Naive thymus-derived CD8-positive, alpha-beta T cell (primary cell): ENCODE measurements around the gene CARD9. TPM values are rescaled to one million over a fixed set of nuclear protein-coding genes. Genes with fewer than 3 reads are reported as not detected.
A peak's percentile ranks its signal among the peaks of the same experiment; 100 is the strongest.

ENCODE experiments used
- ATAC-seq, 2 donors: fragments of 150-1000 bp; cut with Tn5 transposase in 1 of 2; sonication (Bioruptor Pico), chemical (Tn5 transposase) in 1 of 2; 1 replicate in 1 of 2; 2 replicates in 1 of 2; pipeline ENCODE4 v1.10.0; 2021; ENCODE audit warnings: mild to moderate bottlenecking in 2 of 2, moderate library complexity in 2 of 2
- POLR2A ChIA-PET: fragments of 350-600 bp; sonication (Branson Sonifier 250); formaldehyde crosslinking; loops from one replicate; lab custom pipeline; 2021; ENCODE audit warnings: antibody characterized with exemption; lab: Charles Lee
- DNase-seq, 10 donors: peaks; one replicate each; pipeline versions ENCODE4 v3.0.0 to v3.0.0-alpha.2; 2020 to 2022
- H3K27ac Mint-ChIP-seq, 10 donors: one replicate each; pipeline ENCODE4 v1.8.0; 2020 to 2022; ENCODE audit warnings: mild to moderate bottlenecking in 10 of 10, mixed read lengths in 10 of 10, moderate library complexity in 4 of 10, inconsistent platforms in 1 of 10
- H3K27me3 Mint-ChIP-seq, 5 donors: one replicate each; pipeline ENCODE4 v1.8.0; 2021 to 2022; ENCODE audit warnings: mixed read lengths in 5 of 5
- H3K36me3 Mint-ChIP-seq, 3 donors: one replicate each; pipeline ENCODE4 v1.8.0; 2020 to 2022; ENCODE audit warnings: mixed read lengths in 3 of 3, mild to moderate bottlenecking in 2 of 3, inconsistent platforms in 1 of 3
- H3K4me1 Mint-ChIP-seq, 4 donors: one replicate each; pipeline ENCODE4 v1.8.0; 2021 to 2022; ENCODE audit warnings: mixed read lengths in 4 of 4
- H3K4me3 Mint-ChIP-seq, 10 donors: one replicate each; pipeline ENCODE4 v1.8.0; 2020 to 2022; ENCODE audit warnings: mild to moderate bottlenecking in 10 of 10, mixed read lengths in 10 of 10, moderate library complexity in 6 of 10, inconsistent platforms in 1 of 10
- H3K9me3 Mint-ChIP-seq, 9 donors: one replicate each; pipeline ENCODE4 v1.8.0; 2020 to 2022; ENCODE audit warnings: mixed read lengths in 9 of 9, mild to moderate bottlenecking in 3 of 9, inconsistent platforms in 1 of 9, moderate library complexity in 1 of 9
- polyA plus RNA-seq, 3 donors: library from polyadenylated mRNA; unstranded; fragments of 300-500 nt; fragmentation: Illumina TruSeq; gene quantifications; one replicate each; pipeline ENCODE4 v1.2.3, GENCODE V29; 2021
- total RNA-seq, 8 experiments: library from RNA in 2 of 8; stranded (reverse) in 2 of 8; gene quantifications; one replicate each; pipeline ENCODE4 v1.2.3 and lab custom pipeline; 2021 to 2026

Gene CARD9
- total and polyA plus RNA-seq, 5 experiments from 2014 or later = 0.08 to 0.85 (median 0.21) TPM

DNA sequence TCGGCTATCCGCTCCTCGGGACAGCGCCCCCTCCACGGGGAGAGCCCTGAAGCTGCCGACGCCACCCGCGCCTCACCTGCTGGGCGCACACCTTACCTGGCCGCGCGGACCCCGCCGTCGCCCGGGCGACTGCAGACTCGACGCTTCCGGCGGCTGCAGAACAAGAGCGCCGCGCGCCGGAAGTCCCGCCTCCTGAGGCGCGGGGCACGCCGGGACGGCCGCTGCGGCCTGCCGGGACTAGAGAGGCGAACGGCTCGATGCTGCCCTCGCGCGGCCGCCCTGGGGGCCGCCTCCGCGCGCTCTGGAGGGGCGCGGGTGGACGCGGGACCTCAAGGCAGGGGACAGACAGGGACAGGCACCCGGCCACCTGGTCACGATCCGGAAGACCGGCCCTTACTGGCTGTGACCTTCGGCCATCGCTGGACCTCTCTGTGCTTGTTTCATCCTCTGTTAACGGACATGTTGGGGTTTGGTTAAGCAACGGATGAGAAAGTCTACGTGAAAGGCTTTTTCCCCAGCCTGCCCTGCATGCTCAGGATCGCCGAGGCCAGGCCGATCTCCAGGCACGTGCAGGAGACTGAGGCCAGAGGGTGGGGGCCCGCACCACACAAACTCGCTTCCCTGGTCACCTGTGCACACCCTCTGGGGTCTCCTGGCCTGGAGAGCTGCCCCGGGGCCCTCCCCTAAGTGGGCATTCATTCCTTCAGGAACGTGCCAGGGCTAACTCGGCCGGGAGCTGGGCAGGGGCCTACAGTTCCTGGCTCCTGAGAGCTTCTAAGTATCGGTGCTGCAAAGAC lies 26.8 kb upstream of the CARD9 start, which contains the start of gene SNAPC4:
SNAPC4 (minus strand) TSS at position 133 of the 797 bp plus-strand sequence. CDS start 1,742 bp downstream, outside the sequence.
- Mint-ChIP-seq H3K9me3 (no peaks in the 10 kb centered on the region), H3K36me3 (peaks cover 0 to 23% (median 3%) of the 10 kb centered on the region in 3 donors), H3K4me1 (peaks cover 27 to 58% (median 45%) of the 10 kb centered on the region in 4 donors), H3K4me3 (peak within 1 kb of the TSS; percentile 75 to 91 (median 82)), H3K27ac (peak within 1 kb of the TSS in 9 of 10 donors; percentile 27 to 89 (median 73)), H3K27me3 (no peaks in the 10 kb centered on the region)
- POLR2A ChIA-PET = interaction anchor here (0.6 to 5.7 kb wide), 6 partner anchors 9 to 80 kb away, joined by 3 to 34 read pairs (median 3); partner anchors contain the start of genes DNLZ, ENTR1 and PMPCA
- ATAC-seq (peak; percentile 68 to 74), DNase-seq (peak; percentile 76 to 93 (median 84))

DNA sequence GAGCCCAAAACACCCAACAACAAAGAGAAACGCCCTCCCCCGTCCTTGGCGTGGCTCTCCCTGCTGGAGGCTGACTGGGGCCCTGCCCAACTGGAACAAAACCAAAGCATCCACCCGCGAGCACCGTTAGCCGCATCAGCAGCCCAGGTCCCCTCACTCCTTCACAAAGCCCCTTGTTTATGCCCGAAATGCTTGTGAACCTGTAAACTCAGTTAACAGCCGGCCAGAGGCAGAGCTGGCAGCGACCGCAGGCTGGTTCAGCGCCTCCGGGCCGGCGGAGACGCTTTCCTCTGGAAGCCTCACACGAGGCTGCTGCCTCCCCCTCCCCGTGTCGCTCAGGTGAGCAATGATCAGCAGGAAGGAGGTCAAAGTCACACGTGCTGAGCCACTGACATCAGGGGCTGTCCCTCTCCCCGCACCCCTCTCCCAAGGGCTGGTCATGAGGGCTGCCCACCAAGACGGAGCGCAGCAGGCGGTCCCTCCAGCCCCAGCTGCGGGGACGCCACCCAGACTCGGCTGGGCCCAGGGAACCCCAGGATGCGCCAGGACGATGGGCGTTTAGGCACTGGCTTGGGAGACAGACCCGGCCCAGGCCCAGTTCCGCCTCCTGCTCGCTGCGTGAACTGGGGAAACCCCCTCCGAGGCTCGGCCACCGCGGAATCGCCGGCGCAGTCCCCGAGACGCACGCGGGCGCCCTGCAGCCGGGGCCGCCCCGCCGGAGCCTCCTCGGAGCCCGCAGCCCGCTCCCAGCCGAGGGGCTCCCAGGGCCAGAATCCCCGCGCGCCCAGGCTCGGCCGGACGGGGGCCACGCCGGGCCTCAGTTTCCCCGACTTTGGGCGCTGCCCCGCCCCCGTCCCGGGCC lies 25.9 kb upstream of the CARD9 start:
- ATAC-seq = peak in 1 of 2 donors; percentile 12
- POLR2A ChIA-PET = interaction anchor here (1.1 to 5.7 kb wide), 3 partner anchors 10 to 36 kb away, joined by 3 to 34 read pairs (median 25); partner anchors contain the start of genes DNLZ, ENTR1 and PMPCA
- Mint-ChIP-seq H3K36me3 (peaks cover 0 to 24% (median 3%) of the 10 kb centered on the region in 3 donors), H3K27me3 (no peaks in the 10 kb centered on the region), H3K27ac (peak overlapping the region in 9 of 10 donors; percentile 27 to 89 (median 73)), H3K4me3 (peak overlapping the region; percentile 75 to 91 (median 82)), H3K4me1 (peaks cover 19 to 50% (median 36%) of the 10 kb centered on the region in 4 donors), H3K9me3 (no peaks in the 10 kb centered on the region)
- DNase-seq = peak in 4 of 10 donors; percentile 7 to 34 (median 16)

DNA sequence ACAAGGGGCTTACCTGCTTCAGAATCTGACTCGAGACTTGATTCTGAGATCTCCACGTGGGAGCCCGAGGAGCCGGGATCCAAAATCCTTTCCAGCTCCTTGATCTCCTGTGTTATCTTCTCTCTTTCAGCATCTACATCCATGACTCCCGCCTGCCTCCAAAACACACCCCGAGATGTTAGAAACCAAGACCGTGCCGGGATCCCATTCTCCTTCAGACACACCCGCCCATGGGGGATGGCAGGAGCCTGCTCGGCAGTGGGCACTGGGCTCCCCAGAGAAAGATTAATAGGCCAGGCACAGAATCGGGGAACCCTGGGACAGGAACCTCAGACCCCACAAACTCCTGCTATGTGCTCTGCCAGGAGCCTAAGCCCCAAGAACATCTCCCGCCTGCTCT lies 24.8 kb upstream of the CARD9 start:
- H3K4me3 Mint-ChIP-seq = peak overlapping the region; percentile 39 to 91 (median 80)
- no peak for ATAC-seq
- H3K27me3 Mint-ChIP-seq = no peaks in the 10 kb centered on the region
- no peak for DNase-seq
- H3K36me3 Mint-ChIP-seq = peaks cover 0 to 27% (median 3%) of the 10 kb centered on the region in 3 donors
- peak overlapping the region in 3 of 10 donors; percentile 15 to 75 (median 71) for H3K27ac Mint-ChIP-seq
- no peaks in the 10 kb centered on the region for H3K9me3 Mint-ChIP-seq
- POLR2A ChIA-PET = interaction anchor here (5.7 kb wide), 1 partner anchor 35 kb away, joined by 34 read pairs; the partner anchor contains the start of gene DNLZ
- H3K4me1 Mint-ChIP-seq = peaks cover 9 to 39% (median 25%) of the 10 kb centered on the region in 4 donors

DNA sequence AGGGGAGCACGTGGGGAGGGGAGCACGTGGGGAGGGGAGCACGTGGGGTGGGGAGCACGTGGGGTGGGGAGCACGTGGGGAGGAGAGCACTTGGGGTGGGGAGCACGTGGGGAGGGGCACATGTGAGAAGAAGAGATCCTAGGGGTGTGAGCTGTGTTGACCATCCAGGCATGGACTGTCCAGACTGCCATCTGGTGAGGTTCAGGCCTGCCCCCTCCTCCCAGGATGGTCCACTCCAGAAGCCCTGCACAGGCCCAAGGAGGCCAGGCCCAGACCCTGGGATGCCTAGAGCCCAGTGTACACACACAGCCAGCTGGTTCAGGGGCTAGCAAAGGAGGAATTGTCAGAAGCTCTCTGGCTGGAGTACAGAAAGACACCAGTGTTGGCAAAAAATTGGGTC lies 24.2 kb upstream of the CARD9 start:
- Mint-ChIP-seq H3K9me3 (no peaks in the 10 kb centered on the region), H3K4me3 (no peak overlapping the region), H3K36me3 (peaks cover 0 to 28% (median 3%) of the 10 kb centered on the region in 3 donors), H3K4me1 (peaks cover 7 to 37% (median 24%) of the 10 kb centered on the region in 4 donors), H3K27me3 (no peaks in the 10 kb centered on the region), H3K27ac (no peak overlapping the region)
- DNase-seq = no peak
- ATAC-seq = no peak
- POLR2A ChIA-PET = no interaction called here

DNA sequence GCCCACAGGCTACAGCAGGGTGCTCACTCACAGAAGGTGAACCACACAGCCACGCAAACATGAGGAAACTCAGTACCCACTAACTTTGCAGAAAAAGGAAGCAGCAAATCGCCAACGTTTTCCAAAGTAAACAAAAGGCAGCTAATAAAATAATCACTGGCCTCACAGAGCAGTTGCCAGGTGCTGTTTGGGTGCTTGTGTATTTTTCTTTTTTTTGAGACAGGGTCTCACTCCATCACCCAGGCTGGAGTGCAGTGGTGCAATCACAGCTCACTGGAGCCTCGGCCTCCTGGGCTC lies 22.7 kb upstream of the CARD9 start:
- Mint-ChIP-seq H3K36me3 (peaks cover 0 to 36% (median 4%) of the 10 kb centered on the region in 3 donors), H3K27me3 (no peaks in the 10 kb centered on the region), H3K27ac (no peak overlapping the region), H3K4me3 (peak overlapping the region in 1 of 10 donors; percentile 49), H3K4me1 (peaks cover 7 to 27% (median 17%) of the 10 kb centered on the region in 4 donors), H3K9me3 (no peaks in the 10 kb centered on the region)
- POLR2A ChIA-PET = interaction anchor here (0.6 kb wide), 1 partner anchor 849 kb away, joined by 4 read pairs; no protein-coding TSS in a partner anchor
- no peak for ATAC-seq
- DNase-seq = no peak

DNA sequence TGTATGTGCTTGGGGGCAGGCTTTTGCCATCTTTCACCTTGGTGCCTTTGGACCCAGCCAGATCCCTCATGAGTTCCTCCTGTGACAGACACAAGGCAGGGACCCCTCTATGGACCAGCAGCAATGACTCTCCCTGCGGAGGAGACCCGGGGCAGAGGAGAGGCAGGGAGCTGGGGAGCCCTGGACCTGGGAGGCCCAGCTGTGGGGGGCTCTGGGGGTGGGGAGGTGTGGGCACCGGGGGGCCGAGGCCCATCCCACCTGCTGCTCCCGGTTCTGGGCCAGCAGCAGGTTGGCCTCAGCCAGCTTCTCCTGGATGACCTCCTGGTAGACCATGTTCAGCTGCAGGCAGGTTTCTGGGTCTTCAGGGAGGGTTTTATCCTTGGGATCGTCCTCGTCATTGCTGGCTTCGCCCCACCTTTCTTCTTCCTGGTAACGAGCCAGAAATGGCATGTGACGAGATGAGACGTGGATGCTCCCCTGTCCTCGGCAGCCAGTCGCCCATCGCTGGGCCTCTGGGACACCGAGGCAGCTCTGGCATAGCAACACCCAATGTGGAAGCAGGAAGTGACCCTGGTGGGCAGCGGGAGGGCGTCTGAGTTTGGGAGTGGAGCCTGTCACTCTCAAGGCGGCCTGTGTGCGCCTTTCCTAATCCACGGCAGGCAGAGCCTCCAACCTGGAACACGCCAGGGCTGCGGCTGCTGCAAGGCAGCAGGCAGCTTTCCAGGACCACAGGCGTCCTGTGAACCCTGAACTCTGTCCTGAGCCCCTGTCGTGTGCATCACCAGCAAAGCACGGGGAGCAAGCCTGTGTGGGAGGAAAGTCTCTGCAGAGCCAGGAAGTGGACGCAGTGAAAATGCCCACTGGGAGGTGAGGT lies 22.1 kb upstream of the CARD9 start:
- no peak for ATAC-seq
- no peaks in the 10 kb centered on the region for H3K27me3 Mint-ChIP-seq
- peaks cover 6 to 21% (median 14%) of the 10 kb centered on the region in 4 donors for H3K4me1 Mint-ChIP-seq
- DNase-seq = no peak
- POLR2A ChIA-PET = interaction anchor here (0.6 kb wide), 1 partner anchor 849 kb away, joined by 4 read pairs; no protein-coding TSS in a partner anchor
- H3K36me3 Mint-ChIP-seq = peaks cover 0 to 42% (median 4%) of the 10 kb centered on the region in 3 donors
- no peak overlapping the region for H3K4me3 Mint-ChIP-seq
- no peak overlapping the region for H3K27ac Mint-ChIP-seq
- no peaks in the 10 kb centered on the region for H3K9me3 Mint-ChIP-seq

DNA sequence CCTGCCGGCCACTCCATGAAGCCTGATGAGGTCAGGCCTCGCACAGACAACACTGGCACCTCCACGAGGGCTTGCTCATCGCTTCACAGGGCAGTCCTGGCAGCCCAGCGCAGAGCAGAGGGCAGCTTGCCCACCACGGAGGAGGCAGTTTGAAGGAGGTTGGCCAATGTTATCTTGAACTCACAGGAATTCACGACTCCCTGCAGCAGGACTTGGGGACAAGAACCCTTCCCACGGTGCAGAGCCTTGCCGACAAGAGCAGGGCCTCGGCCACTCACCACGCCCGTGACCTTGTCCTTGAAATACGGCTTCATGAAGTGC lies 21.5 kb upstream of the CARD9 start:
- Mint-ChIP-seq H3K4me3 (no peak overlapping the region), H3K9me3 (no peaks in the 10 kb centered on the region), H3K4me1 (peaks cover 5 to 16% (median 13%) of the 10 kb centered on the region in 4 donors), H3K36me3 (peaks cover under 1 to 46% (median 4%) of the 10 kb centered on the region in 3 donors), H3K27me3 (no peaks in the 10 kb centered on the region), H3K27ac (no peak overlapping the region)
- POLR2A ChIA-PET = no interaction called here
- no peak for DNase-seq
- ATAC-seq = no peak

DNA sequence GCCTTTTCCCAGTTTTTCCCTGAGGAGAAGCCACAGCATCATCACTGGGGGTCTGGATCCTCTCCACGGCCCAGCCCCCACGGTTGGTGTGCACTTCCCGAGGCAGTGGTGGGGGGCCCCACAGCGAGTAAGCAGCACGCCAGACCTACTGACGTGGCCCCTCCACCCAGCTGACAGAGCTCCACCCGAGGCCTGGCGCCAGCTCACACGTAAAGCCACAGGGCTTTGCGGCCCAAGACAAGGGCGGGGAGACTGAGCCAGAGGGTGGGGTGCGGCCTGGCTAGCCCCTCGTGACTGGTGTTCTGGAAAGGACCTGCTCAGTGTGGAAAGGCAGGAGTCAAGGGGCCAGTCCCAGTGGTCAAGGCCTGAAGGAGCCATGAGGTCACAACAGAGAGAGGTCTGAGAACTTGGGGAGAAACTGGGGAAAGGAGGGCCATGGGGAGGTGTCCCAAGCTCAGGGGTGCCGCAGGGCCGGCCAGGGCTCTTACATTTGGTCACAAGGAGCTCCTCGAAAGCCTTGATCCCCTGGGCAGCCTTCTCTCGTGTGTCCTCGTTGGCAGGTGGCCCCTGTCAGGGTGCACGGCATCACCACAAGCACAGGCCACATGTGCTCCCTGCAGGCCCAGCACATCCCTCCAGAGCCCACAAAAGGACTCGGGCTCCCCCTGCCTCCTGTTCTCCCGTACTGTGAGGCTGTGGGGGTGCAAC lies 21.0 kb upstream of the CARD9 start:
- H3K4me1 Mint-ChIP-seq = peaks cover 5 to 16% (median 13%) of the 10 kb centered on the region in 4 donors
- POLR2A ChIA-PET = no interaction called here

DNA sequence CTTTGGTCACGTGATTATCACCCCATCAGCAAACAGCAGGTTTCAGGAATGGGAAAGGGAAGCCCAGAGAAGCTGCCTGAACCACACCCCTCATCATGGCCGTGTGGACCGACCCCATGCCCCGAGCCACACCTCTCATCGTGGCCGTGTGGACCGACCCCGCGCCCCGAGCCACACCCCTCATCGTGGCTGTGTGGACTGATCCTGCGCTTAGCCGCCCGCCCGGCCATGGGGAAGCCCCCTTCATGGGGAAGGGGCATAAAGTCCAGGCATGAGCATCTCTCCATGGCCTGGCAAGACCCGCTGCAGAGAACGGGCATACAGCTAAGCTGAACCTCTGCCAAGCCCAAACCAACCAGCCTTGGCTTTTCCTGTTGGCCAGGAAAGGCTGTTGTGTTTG lies 20.1 kb upstream of the CARD9 start:
- Mint-ChIP-seq H3K27ac (no peak overlapping the region), H3K9me3 (no peaks in the 10 kb centered on the region), H3K36me3 (peaks cover 4 to 61% (median 4%) of the 10 kb centered on the region in 3 donors), H3K4me3 (no peak overlapping the region), H3K27me3 (no peaks in the 10 kb centered on the region), H3K4me1 (peaks cover 2 to 8% (median 4%) of the 10 kb centered on the region in 4 donors)
- ATAC-seq = no peak
- POLR2A ChIA-PET = no interaction called here
- DNase-seq = no peak

More for the DNA sequence above, 21.0 kb upstream of the CARD9 start:
- Mint-ChIP-seq H3K4me3 (no peak overlapping the region), H3K27me3 (no peaks in the 10 kb centered on the region), H3K36me3 (peaks cover 4 to 51% (median 4%) of the 10 kb centered on the region in 3 donors), H3K27ac (no peak overlapping the region), H3K9me3 (no peaks in the 10 kb centered on the region)
- DNase-seq (no peak), ATAC-seq (no peak)

DNA sequence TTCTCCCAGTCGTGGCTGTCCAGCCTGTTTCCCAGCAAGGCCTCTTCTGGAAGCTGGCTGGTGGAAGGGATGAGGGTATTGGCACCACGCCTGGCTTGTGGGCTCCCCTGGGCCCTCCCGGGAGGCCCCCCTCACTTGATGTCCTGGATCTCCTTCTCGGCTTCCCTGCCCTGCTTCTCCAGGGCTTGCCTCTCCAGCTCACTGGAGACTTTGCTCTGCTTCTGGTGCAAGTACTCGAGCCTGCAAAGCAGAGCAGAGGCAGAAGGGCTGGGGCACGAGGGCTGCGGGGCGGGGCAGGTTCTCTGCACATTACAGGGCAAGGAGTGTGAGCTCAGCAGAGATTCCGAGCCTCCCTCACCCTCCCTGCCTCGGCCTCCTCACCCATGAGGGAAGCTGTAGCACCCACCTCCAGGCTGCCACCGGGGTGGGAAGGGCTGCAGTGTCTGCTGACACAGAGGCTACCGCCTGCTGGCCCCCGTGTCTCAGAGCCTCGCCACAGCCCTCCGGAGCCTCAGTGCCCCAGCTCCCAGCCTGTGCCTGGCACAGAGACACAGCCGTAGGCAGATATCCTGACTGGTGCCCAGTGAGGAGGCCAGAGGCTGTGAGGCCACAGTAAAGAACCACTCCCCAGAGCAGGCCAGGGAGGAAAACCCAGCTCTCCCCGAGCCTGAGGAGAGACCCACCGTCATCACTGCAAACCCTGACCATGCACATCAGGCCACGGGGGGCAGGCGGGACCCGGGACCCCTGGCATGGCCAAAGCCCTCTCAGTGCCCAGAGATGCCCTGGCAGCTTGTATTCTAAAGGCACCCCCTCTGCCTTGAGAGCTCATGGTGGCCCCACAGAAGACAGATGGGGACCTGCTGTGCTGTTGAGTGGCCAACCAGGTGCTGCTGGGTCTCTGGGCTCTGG lies 19.3 kb upstream of the CARD9 start:
- Mint-ChIP-seq H3K4me3 (no peak overlapping the region), H3K27ac (no peak overlapping the region), H3K4me1 (peaks cover 0 to 5% (median under 1%) of the 10 kb centered on the region in 4 donors), H3K27me3 (no peaks in the 10 kb centered on the region), H3K36me3 (peaks cover 4 to 68% (median 8%) of the 10 kb centered on the region in 3 donors), H3K9me3 (no peaks in the 10 kb centered on the region)
- ATAC-seq (no peak), DNase-seq (no peak)
- POLR2A ChIA-PET = no interaction called here
